Thoracic aorta (tissue), 2 donors: ENCODE measurements around the gene NEMP1. TPM values are rescaled to one million over a fixed set of nuclear protein-coding genes. Genes with fewer than 3 reads are reported as not detected.

ENCODE experiments used
- ATAC-seq: fragments of 150-250 bp; one replicate; pipeline ENCODE4 v1.8.0; 2017; ENCODE audit warnings: low read depth; ENCODE audit not compliant: insufficient number of reproducible peaks, low FRiP score
- DNase-seq: peaks from one replicate; pipeline ENCODE4 v3.0.0-alpha.2; 2020; ENCODE audit warnings: low spot score
- H3K27ac ChIP-seq, 2 donors: fragments of 200-600 bp; sonication (generic); 1 replicate in 1 of 2; 2 replicates in 1 of 2; pipeline ENCODE4 v1.5.1; 2016; ENCODE audit warnings: mild to moderate bottlenecking in 2 of 2, moderate library complexity in 2 of 2
- H3K27me3 ChIP-seq: fragments of 200-600 bp; sonication (generic); replicated peaks from 2 replicates; pipeline ENCODE4 v1.6.0; 2016; ENCODE audit warnings: mild to moderate bottlenecking; ENCODE audit not compliant: insufficient read depth
- H3K36me3 ChIP-seq: fragments of 200-600 bp; sonication (generic); one replicate; pipeline ENCODE4 v1.5.1; 2016
- H3K4me1 ChIP-seq, 2 donors: fragments of 200-600 bp; sonication (generic); 1 replicate in 1 of 2; 2 replicates in 1 of 2; pipeline versions ENCODE4 v1.5.1 to v1.6.0; 2016; ENCODE audit warnings: low read depth in 2 of 2, mild to moderate bottlenecking in 1 of 2; ENCODE audit not compliant: control insufficient read depth in 1 of 2
- H3K4me3 ChIP-seq: fragments of 200-600 bp; sonication (generic); 2 replicates; pipeline ENCODE4 v1.5.1; 2016; ENCODE audit warnings: mild to moderate bottlenecking
- H3K9me3 ChIP-seq: fragments of 200-600 bp; sonication (generic); 2 replicates; pipeline ENCODE4 v1.5.1; 2016
- total RNA-seq, 2 donors: library from RNA; depleted of rRNA; stranded (reverse); fragments of >200 nt; gene quantifications; one replicate each; pipeline versions ENCODE4 v1.1.0 to v1.2.3, GENCODE V29; 2016
- TF ChIP-seq, protein P1 (sequence below): fragments of 200-600 bp; sonication (generic); IDR thresholded peaks from one replicate; pipeline ENCODE4 v1.5.1; 2019; ENCODE audit warnings: antibody characterized with exemption

NEMP1 gene
- total RNA-seq, 2 donors from 2014 or later = 6.6 to 6.9 TPM

DNA sequence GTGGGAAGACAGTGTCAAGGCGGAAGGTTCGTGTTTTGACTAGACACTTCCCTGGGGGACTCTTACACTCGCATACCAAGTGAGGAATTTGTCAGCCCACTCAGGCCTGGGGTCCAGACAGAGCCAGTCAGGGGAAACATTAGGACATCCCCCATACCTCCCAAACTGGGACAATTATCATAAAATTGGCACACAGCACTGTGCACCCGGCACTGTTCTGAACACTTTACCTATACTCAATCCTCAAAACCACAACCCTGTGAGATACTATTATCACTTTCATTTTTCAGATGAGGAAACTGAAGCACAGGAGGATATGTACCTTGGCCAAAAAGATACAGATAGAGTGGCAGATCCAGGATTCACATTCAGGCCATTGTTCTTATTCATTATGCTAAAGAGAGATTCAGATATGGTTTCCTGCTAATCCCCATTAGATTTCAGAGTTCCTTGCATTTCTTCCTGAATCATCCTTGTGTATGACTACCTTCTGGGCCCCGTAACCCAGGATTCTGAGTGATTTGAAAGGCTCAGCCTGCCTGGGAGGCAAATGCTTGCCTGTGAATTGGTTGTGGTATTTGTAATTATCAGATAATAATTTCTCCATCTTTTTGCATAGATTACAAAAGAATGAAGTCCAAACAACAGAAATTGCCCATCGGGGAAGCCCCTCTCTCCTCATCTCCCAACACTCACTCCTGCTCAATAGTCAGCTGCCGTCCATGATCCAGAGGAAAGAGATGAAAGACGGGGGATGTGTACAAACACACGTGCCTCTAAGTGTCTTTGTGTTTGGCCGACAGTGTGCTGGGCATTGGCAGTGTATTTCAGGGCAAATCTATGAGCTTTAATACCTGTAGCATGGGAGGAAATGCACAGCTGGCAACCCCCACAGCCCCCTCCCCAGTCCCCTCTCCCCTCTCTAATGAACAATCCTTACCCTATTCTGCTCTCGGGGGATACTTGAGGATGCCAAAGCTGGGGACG, 66.9 kb downstream of the NEMP1 start:
- Histone ChIP-seq H3K27ac (no peak overlapping the region), H3K27me3 (no peaks in the 10 kb centered on the region), H3K9me3 (no peaks in the 10 kb centered on the region), H3K4me1 (peaks cover 3 to 6% of the 10 kb centered on the region in 2 donors), H3K4me3 (no peak overlapping the region), H3K36me3 (no peaks in the 10 kb centered on the region)
- ATAC-seq = no peak
- TF ChIP-seq, protein P1, sequence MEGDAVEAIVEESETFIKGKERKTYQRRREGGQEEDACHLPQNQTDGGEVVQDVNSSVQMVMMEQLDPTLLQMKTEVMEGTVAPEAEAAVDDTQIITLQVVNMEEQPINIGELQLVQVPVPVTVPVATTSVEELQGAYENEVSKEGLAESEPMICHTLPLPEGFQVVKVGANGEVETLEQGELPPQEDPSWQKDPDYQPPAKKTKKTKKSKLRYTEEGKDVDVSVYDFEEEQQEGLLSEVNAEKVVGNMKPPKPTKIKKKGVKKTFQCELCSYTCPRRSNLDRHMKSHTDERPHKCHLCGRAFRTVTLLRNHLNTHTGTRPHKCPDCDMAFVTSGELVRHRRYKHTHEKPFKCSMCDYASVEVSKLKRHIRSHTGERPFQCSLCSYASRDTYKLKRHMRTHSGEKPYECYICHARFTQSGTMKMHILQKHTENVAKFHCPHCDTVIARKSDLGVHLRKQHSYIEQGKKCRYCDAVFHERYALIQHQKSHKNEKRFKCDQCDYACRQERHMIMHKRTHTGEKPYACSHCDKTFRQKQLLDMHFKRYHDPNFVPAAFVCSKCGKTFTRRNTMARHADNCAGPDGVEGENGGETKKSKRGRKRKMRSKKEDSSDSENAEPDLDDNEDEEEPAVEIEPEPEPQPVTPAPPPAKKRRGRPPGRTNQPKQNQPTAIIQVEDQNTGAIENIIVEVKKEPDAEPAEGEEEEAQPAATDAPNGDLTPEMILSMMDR = no peak
- DNase-seq = no peak

- no peak for ATAC-seq
- Histone ChIP-seq H3K36me3 (no peaks in the 10 kb centered on the region), H3K27ac (no peak overlapping the region), H3K4me1 (peaks cover 5 to 9% of the 10 kb centered on the region in 2 donors), H3K4me3 (no peak overlapping the region), H3K9me3 (no peaks in the 10 kb centered on the region), H3K27me3 (no peaks in the 10 kb centered on the region)
- TF ChIP-seq, protein P1 = no peak
- no peak for DNase-seq
Observed at GRCh38 chr12:57010627-57011247, 67.9 kb downstream of the NEMP1 start.

- Histone ChIP-seq H3K27ac (no peak overlapping the region), H3K36me3 (no peaks in the 10 kb centered on the region), H3K27me3 (no peaks in the 10 kb centered on the region), H3K4me3 (no peak overlapping the region), H3K4me1 (peaks cover 10 to 15% of the 10 kb centered on the region in 2 donors), H3K9me3 (no peaks in the 10 kb centered on the region)
- ATAC-seq (no peak), DNase-seq (no peak)
- TF ChIP-seq, protein P1 = no peak
Observed at GRCh38 chr12:57009949-57010626, 68.5 kb downstream of the NEMP1 start.

DNA sequence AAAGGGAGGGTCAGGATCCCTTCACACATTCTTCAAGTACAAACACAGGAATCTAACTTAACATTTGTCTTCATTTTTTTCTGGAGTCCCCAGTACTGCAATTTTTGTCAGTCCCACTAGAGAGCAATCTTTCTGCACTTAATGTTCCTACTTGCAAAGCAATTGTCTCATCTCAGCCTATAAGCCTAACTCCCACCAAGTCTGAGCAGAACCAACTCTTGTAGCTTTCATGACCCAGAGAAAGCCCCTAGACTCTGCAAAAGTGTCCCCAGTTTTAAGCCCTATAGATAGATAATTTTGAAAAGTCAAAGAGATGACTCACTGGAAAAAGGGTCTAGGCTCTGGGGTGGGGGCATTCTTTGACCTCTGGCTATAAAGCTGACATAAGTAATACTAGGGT, 70.4 kb downstream of the NEMP1 start:
- Histone ChIP-seq H3K4me1 (peaks cover 10 to 20% of the 10 kb centered on the region in 2 donors), H3K36me3 (peaks cover 13% of the 10 kb centered on the region), H3K27ac (no peak overlapping the region), H3K4me3 (no peak overlapping the region), H3K9me3 (no peaks in the 10 kb centered on the region), H3K27me3 (no peaks in the 10 kb centered on the region)
- ATAC-seq (no peak), DNase-seq (no peak)
- TF ChIP-seq, protein P1 = peak; percentile 32
